Stimulated activated naive CD4-positive, alpha-beta T cell treated with Interleukin-2 at 50 U/mL for 16 hours (primary cell): Measurements from ENCODE around the gene SKAP1.
"Not testable (repeated sequence)": the region's sequence is repeated elsewhere in the genome, so short reads cannot be mapped to it uniquely, and the experiment has no call there.

Source experiments
- DNase-seq: peaks from one replicate; lab custom pipeline; 2025; lab: John Stamatoyannopoulos, UW

SKAP1 gene

DNA sequence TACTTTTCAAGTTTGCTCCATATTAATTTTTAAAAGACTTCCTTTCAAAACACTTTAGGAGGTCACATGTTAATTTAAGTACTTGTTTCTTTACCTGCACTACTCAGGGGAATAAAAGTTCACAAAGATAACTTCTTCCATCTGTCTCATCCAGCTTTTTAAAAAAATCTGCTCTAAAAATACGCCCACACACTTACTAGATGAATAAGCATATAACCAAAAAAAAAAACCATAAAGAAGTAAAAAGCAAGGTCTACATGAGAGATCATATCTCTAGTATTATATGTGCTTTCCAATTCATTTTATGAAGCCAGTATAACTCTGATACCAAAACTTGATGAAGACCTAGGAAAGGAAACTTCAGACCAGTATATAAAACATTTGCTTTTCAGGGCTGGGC lies 17.2 kb downstream of the SKAP1 start:
- DNase-seq = no peak

GRCh38 chr17:48410821-48411220 lies 19.2 kb downstream of the SKAP1 start:
- DNase-seq = not testable (repeated sequence)

DNA sequence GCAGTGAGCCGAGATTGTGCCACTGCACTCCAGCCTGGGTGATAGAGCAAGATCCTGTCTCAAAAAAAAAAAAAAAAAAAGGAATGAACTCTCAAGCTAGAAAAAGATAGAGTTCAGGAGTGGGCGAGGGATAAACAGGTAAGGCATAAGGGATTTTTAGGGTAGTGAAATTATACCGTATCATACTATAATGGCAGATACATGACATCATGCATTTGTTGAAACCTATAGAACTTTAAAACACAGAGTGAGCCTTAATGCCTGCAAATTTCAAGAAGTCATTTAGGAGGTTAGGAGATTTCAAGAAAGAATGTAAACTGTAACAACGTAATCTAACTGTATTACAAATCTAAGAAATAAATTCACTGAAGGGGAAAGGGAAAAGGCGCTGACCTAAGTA lies 20.4 kb downstream of the SKAP1 start:
- DNase-seq = no peak

- no peak for DNase-seq
Observed at GRCh38 chr17:48406936-48407567, 23.0 kb downstream of the SKAP1 start.

DNA sequence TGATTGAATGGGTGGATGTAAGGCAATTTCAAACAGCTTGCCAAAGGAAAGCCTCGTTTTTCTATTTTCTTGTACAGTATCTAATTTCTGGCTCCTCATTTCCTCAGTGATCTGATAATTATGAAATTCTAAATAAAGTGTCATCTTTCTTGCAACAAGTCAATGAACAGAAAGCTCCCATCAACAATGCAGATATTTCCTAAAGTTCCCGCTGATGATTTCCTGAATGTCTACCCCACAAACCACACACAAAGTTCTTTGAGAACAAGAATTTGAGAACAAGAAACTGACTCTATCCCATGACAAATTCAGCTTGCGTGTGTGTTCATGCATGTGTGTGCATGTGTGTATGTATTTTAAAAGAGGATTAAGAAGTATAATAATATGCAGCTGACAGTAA lies 35.2 kb downstream of the SKAP1 start:
- no peak for DNase-seq

- DNase-seq = no peak
Observed at GRCh38 chr17:48393283-48393682, 36.7 kb downstream of the SKAP1 start.

DNA sequence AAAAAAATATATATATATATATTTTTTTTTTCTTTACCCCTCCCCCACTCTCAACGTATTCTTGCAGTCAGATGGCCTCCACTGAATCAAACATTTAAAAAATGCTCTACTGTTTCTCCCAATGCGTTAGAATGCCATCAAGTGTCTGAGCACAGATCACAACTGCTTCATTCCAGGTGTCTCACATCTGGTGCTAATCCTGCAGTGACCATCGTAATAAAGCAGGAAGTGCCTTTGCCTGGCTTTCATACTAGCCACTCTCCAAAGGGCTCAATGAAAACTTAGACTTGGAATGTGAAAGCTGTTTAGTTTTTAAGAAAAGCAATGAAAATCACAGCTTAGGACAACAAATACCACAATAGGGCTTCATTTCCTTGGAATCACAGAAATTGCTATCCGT lies 37.2 kb downstream of the SKAP1 start:
- DNase-seq = no peak

GRCh38 chr17:48391444-48391843 lies 38.6 kb downstream of the SKAP1 start:
- no peak for DNase-seq

GRCh38 chr17:48389903-48390302 lies 40.1 kb downstream of the SKAP1 start:
- no peak for DNase-seq

DNA sequence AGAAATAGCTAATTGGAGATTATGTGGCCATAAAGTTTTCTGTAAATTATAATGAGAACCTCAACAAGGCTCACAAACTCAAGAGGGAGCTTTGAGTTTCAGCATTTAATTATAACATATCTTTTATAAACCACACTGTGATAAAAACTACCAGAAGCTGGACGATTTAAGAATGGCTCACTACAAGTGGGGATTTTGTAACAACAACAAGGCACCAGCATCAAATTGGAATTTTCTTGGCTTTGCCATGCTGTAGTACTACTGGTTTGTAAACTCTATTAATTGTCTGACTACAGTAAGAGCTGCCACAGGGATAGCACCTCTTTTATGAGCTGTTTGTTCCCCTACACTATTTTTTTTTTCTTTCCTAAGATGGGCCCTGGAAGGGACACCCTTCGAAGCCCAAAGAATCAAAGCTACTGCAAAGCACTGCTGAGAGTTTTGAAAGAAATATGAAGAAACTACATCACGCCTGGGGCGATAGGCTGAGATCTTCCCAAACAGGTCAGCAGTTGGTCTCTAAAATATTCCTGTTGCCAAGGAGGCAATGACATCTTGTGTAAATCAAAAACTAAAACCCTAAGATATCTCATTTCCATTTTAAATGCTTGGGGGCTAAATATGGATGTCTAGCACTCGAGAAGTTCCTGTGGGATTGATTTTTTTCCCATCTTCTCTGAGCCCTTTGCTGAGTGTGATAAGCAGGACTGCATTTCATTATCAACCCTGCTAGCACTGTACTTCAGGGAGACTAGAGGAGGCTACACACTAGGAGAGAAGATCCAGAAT lies 40.9 kb downstream of the SKAP1 start:
- DNase-seq = no peak

DNA sequence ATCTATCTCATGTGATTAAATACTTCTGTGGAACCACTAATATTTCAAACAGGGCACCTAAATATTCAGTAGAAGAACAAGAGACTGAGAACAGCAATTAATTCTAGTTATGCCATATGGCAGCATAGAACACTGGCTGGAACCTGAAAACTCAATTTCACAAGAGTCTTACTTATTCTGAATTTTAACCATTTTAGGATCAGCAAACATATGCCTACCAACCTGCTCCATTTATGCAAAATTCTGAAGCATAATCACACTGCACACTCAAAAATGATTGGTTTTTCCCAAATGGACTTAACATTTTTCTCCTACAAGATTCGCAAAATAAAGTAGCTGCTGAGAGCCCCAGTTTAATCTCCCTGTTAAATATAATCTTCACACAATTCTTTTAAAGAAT lies 43.2 kb downstream of the SKAP1 start:
- no peak for DNase-seq

- no peak for DNase-seq
Observed at GRCh38 chr17:48385319-48385718, 44.7 kb downstream of the SKAP1 start.

GRCh38 chr17:48384164-48384563 lies 45.9 kb downstream of the SKAP1 start:
- DNase-seq = no peak

GRCh38 chr17:48382989-48383388 lies 47.0 kb downstream of the SKAP1 start:
- no peak for DNase-seq

DNA sequence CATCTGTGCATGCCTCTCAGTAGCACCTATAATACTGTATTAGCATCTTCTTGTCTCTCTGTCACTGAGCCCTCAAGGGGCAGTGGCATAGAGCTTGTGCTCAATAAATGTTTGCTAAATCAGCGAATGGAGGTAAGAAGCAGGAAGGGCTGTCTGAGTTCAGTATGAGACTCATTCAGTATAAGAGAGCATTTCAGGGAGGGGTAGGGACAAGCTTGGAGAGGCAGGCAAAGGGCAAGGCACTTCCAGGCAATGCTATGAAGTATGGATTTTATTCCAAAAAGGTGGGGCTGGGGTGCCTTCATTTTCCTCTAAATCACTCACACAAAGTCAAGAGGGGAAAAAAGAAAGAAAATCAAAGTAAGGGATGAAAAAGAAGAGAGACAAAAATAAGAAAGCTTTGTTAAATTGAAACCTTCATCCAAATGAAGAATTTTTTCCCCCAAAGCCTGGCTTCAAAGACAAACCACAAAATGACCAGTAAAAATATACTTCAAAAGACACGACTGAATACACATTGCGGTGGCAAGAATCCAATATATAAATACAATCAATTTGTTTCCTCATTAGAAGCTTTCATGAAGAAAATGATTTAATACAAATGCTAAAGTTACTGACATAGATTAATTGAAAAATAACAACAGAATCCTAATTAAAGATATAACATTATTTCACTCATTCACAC lies 51.2 kb downstream of the SKAP1 start:
- DNase-seq = no peak

DNA sequence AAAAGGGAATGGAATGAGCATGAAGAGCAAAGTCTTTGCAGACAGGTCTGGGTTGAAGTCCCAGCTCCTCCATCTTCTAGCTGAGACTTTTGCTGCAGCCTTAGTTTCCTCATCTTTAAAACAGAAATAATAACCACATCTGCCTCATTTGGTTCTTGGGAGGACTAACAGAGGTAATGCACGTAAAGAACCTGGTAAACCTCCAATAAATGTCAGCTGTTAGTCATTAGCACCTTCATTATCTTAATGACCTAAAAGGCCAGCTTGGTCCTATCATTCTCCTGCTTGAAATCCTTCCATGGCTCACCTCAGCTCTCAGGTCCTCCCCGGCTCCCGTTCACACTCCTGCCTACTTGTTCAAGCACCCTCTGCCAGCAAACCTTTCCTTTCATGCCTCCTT lies 51.8 kb downstream of the SKAP1 start:
- DNase-seq = no peak

DNA sequence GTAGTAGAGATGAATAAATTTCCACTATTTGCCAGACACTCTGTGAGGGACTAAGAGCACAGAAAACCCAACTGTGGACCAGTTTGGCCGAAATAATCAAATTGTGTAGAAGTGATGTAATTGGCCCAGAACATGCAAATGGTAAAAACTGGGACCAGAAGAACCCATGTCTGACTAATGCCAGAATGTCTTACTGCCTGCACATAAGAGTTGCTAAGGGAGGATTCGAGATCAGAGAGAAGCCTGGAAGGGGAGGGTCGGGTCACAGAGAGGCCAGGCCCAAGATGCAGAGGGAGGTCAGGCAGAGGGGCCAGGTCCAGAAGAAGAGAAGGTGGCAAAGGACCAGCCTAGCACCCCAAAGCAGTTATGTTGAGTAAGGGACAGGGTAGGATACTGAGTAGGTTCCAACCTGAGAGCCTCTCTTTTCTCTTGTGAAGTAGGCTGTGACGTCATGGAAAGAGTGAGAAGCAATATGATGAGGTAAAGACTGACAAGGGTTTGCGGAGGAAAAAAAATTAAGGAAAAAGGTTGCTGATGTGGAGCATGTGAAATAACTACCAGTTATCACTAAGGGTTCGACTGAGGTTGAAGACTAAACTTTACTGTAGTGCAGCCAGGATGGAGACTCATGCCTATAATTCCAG lies 53.2 kb downstream of the SKAP1 start:
- DNase-seq = no peak

GRCh38 chr17:48375356-48375755 lies 54.7 kb downstream of the SKAP1 start:
- no peak for DNase-seq

GRCh38 chr17:48374650-48375230 lies 55.3 kb downstream of the SKAP1 start:
- DNase-seq = no peak

DNA sequence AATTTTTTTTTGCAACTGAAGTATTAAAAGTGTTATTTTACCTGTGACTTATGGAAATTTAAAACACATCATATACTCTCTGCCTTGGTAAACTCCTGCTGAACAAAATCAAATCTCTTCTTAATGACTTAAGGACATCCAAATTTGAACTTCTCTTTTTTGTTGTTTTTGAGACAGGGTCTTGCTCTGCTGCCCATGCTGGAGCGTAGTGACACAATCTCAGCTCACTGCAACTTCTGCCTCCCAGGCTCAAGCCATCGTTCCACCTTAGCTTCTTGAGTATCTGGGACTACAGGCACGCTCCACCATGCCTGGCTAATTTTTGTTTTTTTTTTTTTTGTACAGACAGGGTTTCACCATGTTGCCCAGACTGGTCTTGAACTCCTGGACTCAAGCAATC lies 56.1 kb downstream of the SKAP1 start:
- no peak for DNase-seq

DNA sequence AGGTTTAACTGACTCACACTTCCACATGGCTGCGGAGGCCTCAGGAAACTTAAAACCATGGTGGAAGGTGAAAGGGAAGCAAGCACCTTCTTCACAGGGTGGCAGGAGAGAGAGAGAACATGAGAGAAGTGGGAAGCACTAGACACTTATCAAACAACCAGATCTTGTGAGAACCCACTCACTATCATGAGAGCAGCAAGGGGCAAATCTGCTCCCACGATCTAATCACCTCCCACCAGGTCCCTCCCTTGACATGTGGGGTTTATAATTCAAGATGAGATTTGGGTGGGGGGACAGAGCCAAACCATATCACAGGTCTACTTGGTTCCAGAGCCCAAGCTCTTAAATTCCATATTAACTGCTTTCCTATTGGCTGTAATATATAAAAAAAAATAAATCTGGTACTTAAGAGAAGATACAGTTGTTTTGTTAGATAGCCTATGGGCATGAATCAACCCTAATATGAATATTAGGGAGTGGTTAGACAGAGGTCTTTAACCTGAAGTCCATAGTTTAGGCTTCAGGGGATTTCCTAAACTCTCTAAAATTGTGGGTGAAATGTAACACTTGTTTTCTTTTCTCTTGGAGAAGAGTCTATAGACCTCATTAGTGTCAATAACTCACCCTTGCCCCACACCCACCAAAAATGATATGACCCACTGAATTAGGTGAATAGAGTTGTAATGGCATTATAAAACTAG lies 56.7 kb downstream of the SKAP1 start:
- no peak for DNase-seq

DNA sequence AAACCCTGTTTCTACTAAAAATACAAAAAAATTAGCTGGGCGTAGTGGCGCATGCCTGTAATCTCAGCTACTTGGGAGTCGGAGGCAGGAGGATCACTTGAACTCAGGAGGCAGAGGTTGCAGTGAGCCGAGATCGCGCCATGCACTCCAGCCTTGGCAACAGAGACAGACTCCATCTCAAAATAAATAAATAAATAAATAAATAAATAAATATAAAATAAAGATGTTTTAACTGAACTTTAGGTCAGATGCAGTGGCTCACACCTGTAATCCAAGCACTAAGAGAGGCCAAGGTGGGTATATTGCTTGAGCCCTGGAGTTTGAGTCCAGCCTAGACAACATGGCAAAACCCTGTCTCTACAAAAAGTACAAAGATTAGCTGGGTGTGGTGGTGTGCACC lies 61.0 kb downstream of the SKAP1 start:
- not testable (repeated sequence) for DNase-seq
